ENCODE measurements around the gene CAP2.
"Not testable (repeated sequence)": the region's sequence is repeated elsewhere in the genome, so short reads cannot be mapped to it uniquely, and the experiment has no call there.

The CAP2 gene

DNA sequence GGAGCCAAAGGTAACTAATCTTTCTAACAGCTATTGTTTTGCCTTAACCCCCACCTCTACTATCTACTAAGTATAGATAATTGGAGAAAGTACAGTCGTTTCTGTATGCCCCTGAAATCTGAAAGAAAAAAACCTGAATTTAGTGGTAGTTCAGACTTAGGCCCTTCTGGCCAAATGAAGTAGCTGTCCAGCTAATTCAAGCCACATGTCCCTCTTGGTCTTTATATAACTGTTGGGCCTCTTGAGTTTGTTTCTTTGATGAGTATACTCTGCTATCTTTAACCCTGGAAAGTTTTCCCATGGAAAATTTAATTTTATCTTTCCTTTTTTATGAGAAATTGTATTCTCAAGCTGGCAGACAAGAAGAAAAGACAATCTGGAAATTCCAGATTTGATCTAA, 133.7 kb downstream of the CAP2 start:
- H3K4me3 ChIP-seq (replicated peaks in 1 of 2; ENCODE audit: low read depth in 2 of 2, low read length in 2 of 2) = no peak overlapping the region

DNA sequence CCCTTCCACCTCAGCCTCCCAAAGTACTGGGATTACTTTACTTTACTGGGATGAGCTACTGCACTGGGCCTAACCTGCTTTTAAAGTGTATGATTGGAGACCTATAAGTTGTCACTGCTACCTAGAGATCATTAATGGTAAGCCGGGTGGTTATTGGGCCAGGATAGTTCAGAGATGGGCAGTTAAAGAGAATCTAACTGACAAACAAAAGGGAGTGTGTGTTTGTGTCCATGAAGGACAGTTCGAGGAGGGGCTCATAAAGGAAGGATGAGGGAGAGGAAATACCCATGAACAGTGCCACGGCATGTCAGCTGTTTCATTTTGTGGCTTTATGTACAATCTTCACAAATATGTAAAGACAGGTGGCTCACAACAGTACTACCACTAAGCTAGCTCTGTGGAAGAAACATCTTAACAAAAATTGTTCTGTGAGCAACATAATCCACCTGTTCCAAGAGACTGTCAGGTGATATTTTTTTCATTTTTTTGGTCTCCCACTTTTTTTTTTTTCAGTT, 137.0 kb downstream of the CAP2 start:
- no peak overlapping the region for H3K4me3 ChIP-seq (replicated peaks in 1 of 2; ENCODE audit: low read depth in 2 of 2, low read length in 2 of 2)
- no peak for DNase-seq (ENCODE audit: low read depth in 2 of 2)
- TF ChIP-seq, protein P1, sequence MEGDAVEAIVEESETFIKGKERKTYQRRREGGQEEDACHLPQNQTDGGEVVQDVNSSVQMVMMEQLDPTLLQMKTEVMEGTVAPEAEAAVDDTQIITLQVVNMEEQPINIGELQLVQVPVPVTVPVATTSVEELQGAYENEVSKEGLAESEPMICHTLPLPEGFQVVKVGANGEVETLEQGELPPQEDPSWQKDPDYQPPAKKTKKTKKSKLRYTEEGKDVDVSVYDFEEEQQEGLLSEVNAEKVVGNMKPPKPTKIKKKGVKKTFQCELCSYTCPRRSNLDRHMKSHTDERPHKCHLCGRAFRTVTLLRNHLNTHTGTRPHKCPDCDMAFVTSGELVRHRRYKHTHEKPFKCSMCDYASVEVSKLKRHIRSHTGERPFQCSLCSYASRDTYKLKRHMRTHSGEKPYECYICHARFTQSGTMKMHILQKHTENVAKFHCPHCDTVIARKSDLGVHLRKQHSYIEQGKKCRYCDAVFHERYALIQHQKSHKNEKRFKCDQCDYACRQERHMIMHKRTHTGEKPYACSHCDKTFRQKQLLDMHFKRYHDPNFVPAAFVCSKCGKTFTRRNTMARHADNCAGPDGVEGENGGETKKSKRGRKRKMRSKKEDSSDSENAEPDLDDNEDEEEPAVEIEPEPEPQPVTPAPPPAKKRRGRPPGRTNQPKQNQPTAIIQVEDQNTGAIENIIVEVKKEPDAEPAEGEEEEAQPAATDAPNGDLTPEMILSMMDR (IDR thresholded peaks at IDR 0.05; ENCODE audit: low read depth, low read length) = no peak

More for the DNA sequence above, 133.7 kb downstream of the CAP2 start:
- TF ChIP-seq, protein P1 (IDR thresholded peaks at IDR 0.05; ENCODE audit: low read depth, low read length) = no peak
- no peak for DNase-seq (ENCODE audit: low read depth in 2 of 2)

DNA sequence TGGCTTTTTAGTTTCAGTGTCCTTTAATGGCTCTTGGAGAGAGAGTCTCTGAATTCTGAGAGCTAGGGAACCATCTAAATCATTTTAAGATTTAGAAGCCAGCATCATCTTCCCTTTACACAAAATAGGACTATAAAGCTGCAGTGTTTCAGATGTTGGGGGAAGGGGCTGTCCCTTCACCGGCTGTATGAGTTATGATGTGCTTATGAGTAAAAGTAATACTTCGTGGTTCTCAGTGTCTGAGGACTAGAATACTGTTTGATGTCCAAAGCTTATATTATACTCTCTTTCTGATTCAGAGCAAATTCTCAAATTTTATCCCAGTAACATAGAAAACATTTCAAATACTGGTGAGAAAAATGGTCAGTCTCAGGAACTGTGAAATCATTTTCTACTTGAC, 143.2 kb downstream of the CAP2 start:
- no peak overlapping the region for H3K4me3 ChIP-seq (replicated peaks in 1 of 2; ENCODE audit: low read depth in 2 of 2, low read length in 2 of 2)
- TF ChIP-seq, protein P1 (IDR thresholded peaks at IDR 0.05; ENCODE audit: low read depth, low read length) = no peak
- no peak for DNase-seq (ENCODE audit: low read depth in 2 of 2)

DNA sequence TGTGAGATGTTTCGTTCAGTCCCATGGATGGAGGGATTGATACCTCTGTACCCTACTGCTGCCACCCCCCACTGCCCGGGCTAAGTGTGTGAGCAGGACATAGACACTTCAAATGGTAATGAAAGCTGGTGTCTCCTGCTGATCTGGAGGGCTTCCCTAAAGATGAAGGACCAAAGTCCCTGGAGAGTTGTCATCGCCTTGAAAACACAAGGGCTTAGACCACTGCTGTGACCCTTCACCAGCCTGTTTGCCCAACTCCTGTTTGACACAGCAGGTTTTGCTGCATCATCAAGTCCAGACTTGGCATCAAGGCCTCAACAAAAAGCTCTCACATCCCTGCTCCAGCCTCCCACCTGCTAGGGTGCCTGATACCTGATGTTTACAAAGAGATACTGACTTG, 148.8 kb downstream of the CAP2 start:
- no peak overlapping the region for H3K4me3 ChIP-seq (replicated peaks in 1 of 2; ENCODE audit: low read depth in 2 of 2, low read length in 2 of 2)
- DNase-seq (ENCODE audit: low read depth in 2 of 2) = no peak
- TF ChIP-seq, protein P1 (IDR thresholded peaks at IDR 0.05; ENCODE audit: low read depth, low read length) = no peak

DNA sequence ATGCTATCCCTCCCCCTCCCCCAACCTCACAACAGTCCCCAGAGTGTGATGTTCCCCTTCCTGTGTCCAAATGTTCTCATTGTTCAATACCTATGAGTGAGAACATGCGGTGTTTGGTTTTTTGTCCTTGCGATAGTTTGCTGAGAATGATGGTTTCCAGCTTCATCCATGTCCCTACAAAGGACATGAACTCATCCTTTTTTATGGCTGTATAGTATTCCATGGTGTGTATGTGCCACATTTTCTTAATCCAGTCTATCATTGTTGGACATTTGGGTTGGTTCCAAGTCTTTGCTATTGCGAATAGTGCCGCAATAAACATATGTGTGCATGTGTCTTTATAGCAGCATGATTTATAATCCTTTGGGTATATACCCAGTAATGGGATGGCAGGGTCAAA, 152.3 kb downstream of the CAP2 start:
- H3K4me3 ChIP-seq (replicated peaks in 1 of 2; ENCODE audit: low read depth in 2 of 2, low read length in 2 of 2); DNase-seq (ENCODE audit: low read depth in 2 of 2): not testable (repeated sequence)

DNA sequence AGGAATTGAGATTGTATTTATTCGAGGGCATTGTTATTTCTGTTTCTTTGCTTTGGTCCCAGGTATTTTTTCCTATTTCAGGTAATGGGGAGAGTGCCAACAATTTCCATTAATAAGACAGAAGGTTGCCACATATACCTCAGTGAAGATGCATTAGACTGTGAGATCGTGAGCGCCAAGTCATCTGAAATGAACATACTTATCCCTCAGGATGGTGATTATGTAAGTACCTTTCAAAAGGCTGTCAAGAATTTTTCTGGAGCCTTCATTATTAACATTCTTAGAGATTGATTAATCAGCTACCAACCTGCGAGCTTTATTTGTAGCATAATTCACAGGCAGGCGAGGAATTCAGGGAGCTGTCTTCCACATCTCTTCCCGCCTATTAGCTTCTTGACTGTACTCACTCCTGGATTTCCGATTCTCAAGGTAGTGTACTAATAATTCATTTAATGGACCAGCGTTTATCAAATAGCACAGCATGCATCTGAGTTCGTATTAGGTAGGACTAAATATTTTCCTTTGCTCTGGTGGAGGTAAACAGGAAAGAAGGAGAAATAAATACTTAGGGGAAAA, 158.1 kb downstream of the CAP2 start:
- TF ChIP-seq, protein P1 (IDR thresholded peaks at IDR 0.05; ENCODE audit: low read depth, low read length) = no peak
- no peak for DNase-seq (ENCODE audit: low read depth in 2 of 2)
- H3K4me3 ChIP-seq (replicated peaks in 1 of 2; ENCODE audit: low read depth in 2 of 2, low read length in 2 of 2) = no peak overlapping the region

DNA sequence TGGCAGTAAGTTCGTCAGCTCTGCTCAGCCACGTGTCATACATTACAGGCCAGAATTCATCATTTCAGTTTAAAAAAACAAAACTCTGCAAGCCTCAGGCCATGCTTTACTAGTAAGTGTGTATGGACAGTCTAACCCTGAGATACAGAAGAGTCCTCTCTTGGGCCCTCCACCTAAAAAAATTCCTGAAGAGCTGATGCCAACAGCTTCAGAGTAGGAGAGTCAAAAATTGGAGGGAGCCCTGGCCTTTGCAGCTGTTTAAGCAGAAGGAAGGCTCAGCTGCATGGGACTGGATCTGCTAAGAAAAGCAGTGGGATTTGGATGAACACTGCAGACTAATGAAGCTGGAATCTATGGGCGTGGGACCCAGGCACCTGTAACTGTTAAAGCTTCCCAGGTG, 159.5 kb downstream of the CAP2 start:
- TF ChIP-seq, protein P1 (IDR thresholded peaks at IDR 0.05; ENCODE audit: low read depth, low read length) = no peak
- DNase-seq (ENCODE audit: low read depth in 2 of 2) = no peak

More for the DNA sequence above, 159.5 kb downstream of the CAP2 start:
- H3K4me3 ChIP-seq (replicated peaks in 1 of 2; ENCODE audit: low read depth in 2 of 2, low read length in 2 of 2) = no peak overlapping the region
